ENCODE measurements around the gene ANKS6. TPM values are rescaled to one million over a fixed set of nuclear protein-coding genes. Genes with fewer than 3 reads are reported as not detected.

The ANKS6 gene
- total RNA-seq, 4 donors from 2014 or later, result 42.2 to 56.6 (median 49.9) TPM

GRCh38 chr9:98775831-98776441, 20.4 kb downstream of the ANKS6 start:
- TF ChIP-seq POLR2A (IDR thresholded peaks at IDR 0.05), result no peak
- TF ChIP-seq, protein P1, sequence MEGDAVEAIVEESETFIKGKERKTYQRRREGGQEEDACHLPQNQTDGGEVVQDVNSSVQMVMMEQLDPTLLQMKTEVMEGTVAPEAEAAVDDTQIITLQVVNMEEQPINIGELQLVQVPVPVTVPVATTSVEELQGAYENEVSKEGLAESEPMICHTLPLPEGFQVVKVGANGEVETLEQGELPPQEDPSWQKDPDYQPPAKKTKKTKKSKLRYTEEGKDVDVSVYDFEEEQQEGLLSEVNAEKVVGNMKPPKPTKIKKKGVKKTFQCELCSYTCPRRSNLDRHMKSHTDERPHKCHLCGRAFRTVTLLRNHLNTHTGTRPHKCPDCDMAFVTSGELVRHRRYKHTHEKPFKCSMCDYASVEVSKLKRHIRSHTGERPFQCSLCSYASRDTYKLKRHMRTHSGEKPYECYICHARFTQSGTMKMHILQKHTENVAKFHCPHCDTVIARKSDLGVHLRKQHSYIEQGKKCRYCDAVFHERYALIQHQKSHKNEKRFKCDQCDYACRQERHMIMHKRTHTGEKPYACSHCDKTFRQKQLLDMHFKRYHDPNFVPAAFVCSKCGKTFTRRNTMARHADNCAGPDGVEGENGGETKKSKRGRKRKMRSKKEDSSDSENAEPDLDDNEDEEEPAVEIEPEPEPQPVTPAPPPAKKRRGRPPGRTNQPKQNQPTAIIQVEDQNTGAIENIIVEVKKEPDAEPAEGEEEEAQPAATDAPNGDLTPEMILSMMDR (IDR thresholded peaks at IDR 0.05), result peak in 5 of 6 experiments; percentile 17 to 60 (median 46)
- Histone ChIP-seq H3K4me1 (peaks cover 0 to 7% of the 10 kb centered on the region in 2 donors), H3K27ac (no peak overlapping the region), H3K27me3 (no peaks in the 10 kb centered on the region), H3K9me3 (no peaks in the 10 kb centered on the region), H3K4me3 (replicated peaks in 1 of 3) (no peak overlapping the region), H3K36me3 (peaks cover 28% of the 10 kb centered on the region in 2 donors)
- intact Hi-C loops (cut with DNase I), result no loop called here
- peak; percentile 29 to 36 for DNase-seq
- 37 to 50% methylated on average over 8 of the region's 8 CpGs for WGBS, 2 donors

DNA sequence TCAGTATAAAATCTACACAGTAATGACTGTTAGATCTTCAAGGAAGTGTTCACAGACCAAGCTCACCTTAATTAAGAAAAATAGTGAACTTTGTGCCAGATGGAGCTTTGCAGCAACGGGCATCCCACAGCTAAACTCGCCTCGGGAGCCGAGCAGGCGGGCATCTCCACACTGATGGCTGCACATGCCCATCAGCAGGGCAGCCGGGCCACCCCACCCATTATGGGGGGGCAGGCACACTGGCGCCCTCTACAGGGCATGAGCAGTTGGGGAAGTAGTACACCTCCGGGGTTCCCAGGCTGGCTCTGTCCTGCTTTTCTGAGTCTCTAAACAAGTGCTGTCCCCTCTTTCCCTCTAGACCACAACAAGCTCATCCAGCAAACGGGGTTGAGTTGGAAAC, 21.6 kb downstream of the ANKS6 start:
- intact Hi-C loops (cut with DNase I), result no loop called here
- peaks cover 35 to 40% of the 10 kb centered on the region in 2 donors for H3K36me3 ChIP-seq
- peaks cover 0 to 7% of the 10 kb centered on the region in 2 donors for H3K4me1 ChIP-seq
- no peak overlapping the region for H3K27ac ChIP-seq
- H3K9me3 ChIP-seq, result no peaks in the 10 kb centered on the region
- TF ChIP-seq, protein P1 (IDR thresholded peaks at IDR 0.05), result peak in 3 of 6 experiments; percentile 11 to 16 (median 12)
- TF ChIP-seq POLR2A (IDR thresholded peaks at IDR 0.05), result no peak
- no peak for DNase-seq
- H3K4me3 ChIP-seq (replicated peaks in 1 of 3), result no peak overlapping the region
- H3K27me3 ChIP-seq, result no peaks in the 10 kb centered on the region
- 90 to 96% methylated on average over 7 to 9 of the region's 9 CpGs for whole genome bisulfite sequencing, 2 donors

DNA sequence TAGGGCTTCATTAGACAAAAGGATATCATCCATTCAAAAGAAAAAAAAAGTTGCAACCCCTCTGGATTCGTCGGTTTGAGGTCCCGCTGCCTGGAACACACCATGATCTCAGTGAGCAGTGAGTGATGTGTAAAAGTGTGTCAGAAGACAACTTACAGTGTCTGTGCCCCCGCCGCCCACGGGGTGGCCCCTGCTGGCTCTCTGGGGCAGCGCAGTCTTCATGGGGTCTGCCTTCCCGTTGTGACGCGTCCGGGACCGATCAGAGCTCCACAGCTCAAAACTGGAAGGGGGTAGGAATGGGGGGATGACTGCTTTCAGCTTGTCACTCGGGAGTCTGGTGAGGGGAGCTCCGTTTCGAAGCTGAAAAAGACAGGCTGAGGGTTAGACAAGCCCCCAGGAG, 22.6 kb downstream of the ANKS6 start:
- peaks cover 0 to 2% of the 10 kb centered on the region in 2 donors for H3K4me1 ChIP-seq
- H3K27me3 ChIP-seq, result no peaks in the 10 kb centered on the region
- H3K4me3 ChIP-seq (replicated peaks in 1 of 3), result no peak overlapping the region
- TF ChIP-seq POLR2A (IDR thresholded peaks at IDR 0.05), result no peak
- TF ChIP-seq, protein P1 (IDR thresholded peaks at IDR 0.05), result no peak
- peaks cover 35 to 44% of the 10 kb centered on the region in 2 donors for H3K36me3 ChIP-seq
- 94% methylated on average over 15 of the region's 15 CpGs for WGBS, 2 donors
- no peak for DNase-seq
- H3K27ac ChIP-seq, result no peak overlapping the region
- H3K9me3 ChIP-seq, result no peaks in the 10 kb centered on the region
- intact Hi-C loops (cut with DNase I), result no loop called here

- no peaks in the 10 kb centered on the region for H3K9me3 ChIP-seq
- intact Hi-C loops (cut with DNase I), result no loop called here
- peaks cover 46 to 47% of the 10 kb centered on the region in 2 donors for H3K36me3 ChIP-seq
- no peak for DNase-seq
- H3K4me3 ChIP-seq (replicated peaks in 1 of 3), result no peak overlapping the region
- TF ChIP-seq POLR2A (IDR thresholded peaks at IDR 0.05), result no peak
- no peaks in the 10 kb centered on the region for H3K4me1 ChIP-seq
- WGBS, 2 donors, result 95 to 96% methylated on average over 13 of the region's 13 CpGs
- no peaks in the 10 kb centered on the region for H3K27me3 ChIP-seq
- no peak overlapping the region for H3K27ac ChIP-seq
These were observed 23.8 kb downstream of the ANKS6 start for GRCh38 chr9:98772364-98773155.

GRCh38 chr9:98771209-98771874, 25.0 kb downstream of the ANKS6 start:
- DNase-seq, result no peak
- no peak for TF ChIP-seq POLR2A (IDR thresholded peaks at IDR 0.05)
- TF ChIP-seq, protein P1 (IDR thresholded peaks at IDR 0.05), result no peak
- peaks cover 47 to 54% of the 10 kb centered on the region in 2 donors for H3K36me3 ChIP-seq
- no peaks in the 10 kb centered on the region for H3K9me3 ChIP-seq
- no peak overlapping the region for H3K4me3 ChIP-seq (replicated peaks in 1 of 3)
- no peaks in the 10 kb centered on the region for H3K27me3 ChIP-seq
- H3K4me1 ChIP-seq, result no peaks in the 10 kb centered on the region
- no peak overlapping the region for H3K27ac ChIP-seq
- intact Hi-C loops (cut with DNase I), result no loop called here
- 95 to 97% methylated on average over 15 of the region's 15 CpGs for WGBS, 2 donors
